ENCODE data around the gene PIM1.
"Not testable (repeated sequence)": the region's sequence is repeated elsewhere in the genome, so short reads cannot be mapped to it uniquely, and the experiment has no call there.

Gene PIM1

DNA sequence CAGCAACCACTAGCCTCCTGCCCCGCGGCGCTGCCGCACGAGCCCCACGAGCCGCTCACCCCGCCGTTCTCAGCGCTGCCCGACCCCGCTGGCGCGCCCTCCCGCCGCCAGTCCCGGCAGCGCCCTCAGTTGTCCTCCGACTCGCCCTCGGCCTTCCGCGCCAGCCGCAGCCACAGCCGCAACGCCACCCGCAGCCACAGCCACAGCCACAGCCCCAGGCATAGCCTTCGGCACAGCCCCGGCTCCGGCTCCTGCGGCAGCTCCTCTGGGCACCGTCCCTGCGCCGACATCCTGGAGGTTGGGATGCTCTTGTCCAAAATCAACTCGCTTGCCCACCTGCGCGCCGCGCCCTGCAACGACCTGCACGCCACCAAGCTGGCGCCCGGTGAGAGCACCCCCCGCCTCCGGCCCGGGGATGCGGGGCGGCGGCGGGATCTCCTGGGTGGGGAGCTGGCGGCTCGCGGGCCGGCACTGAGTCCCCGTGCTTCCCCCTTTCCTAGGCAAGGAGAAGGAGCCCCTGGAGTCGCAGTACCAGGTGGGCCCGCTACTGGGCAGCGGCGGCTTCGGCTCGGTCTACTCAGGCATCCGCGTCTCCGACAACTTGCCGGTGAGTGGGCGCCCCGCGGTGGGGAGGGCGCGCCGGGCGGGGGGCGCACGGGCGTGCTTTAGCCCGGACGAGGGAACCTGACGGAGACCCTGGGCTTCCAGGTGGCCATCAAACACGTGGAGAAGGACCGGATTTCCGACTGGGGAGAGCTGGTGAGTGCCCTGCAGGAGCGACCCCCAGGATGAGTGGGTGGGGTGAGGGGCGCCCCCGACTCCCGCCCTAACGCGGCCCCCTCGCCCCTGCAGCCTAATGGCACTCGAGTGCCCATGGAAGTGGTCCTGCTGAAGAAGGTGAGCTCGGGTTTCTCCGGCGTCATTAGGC, 585 bp downstream of the PIM1 start:
- in situ Hi-C loops (cut with HindIII; ENCODE audit: low sequenced_read_pairs) = no loop called here

- in situ Hi-C loops (cut with HindIII; ENCODE audit: low sequenced_read_pairs) = no loop called here
Observed at GRCh38 chr6:37171201-37171969, 1.4 kb downstream of the PIM1 start.

DNA sequence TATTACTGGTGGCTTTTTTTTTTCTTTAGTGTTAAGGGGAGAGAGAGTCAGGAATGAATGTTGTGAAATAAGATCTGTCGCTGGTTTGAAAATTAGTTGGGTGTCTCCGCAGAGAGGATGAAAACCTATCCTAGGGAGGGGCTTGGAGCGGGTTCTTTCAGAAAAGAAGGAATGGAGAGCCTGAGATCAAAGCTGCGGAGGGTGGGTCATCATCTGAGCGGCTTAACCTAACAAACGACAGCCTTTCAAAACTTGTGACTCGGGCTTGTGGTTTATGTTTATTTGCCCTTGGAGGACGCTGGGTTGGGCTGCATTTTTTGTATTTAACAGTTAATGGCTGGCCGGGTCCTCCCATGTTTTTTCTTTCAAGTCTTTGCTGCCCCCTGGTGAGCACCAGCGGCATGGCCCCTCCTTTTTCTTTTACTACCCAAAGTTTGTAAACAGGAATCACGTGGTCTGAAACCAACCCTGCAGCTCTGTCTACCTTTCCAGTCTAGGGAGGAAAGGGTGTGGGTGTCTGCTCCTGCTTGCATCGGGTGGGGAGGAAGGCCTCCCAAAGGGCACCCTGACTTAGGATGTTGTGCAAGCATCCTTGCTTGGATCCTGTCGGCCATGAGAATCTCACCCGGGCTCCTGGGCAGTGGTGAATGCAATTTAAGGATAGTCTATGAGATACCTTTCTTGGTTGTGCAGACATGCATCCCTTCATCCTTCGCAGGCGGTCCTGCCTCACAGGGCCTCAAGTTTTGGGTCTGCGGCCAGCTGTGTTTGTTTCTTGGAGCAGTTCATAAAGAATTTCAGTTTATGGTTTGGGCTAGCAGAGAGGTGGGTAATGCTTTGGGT, 2.2 kb downstream of the PIM1 start:
- in situ Hi-C loops (cut with HindIII; ENCODE audit: low sequenced_read_pairs) = no loop called here

DNA sequence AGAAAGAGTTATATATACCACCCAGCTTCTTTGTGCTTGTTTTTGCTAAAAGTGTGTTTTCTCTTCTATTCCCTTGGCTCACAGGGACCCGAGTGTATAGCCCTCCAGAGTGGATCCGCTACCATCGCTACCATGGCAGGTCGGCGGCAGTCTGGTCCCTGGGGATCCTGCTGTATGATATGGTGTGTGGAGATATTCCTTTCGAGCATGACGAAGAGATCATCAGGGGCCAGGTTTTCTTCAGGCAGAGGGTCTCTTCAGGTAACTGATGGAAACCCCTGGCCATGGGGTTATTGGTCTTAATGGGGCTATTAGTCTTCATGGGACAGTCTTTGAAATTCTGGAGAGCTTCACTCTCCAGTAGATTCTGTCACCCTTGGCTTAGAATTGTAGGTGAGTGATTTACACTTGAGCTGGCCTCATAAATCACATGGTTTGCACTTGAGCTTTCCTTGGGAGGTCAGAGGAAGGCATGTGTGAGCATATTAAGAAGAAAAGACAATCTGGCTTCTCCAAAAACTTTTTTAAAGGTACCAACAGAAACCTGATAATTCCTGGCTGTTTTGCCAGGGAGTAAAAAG, 3.0 kb downstream of the PIM1 start:
- in situ Hi-C loops (cut with HindIII; ENCODE audit: low sequenced_read_pairs) = no loop called here

GRCh38 chr6:37173493-37174195, 3.7 kb downstream of the PIM1 start:
- in situ Hi-C loops (cut with HindIII; ENCODE audit: low sequenced_read_pairs) = no loop called here

GRCh38 chr6:37174196-37174514, 4.2 kb downstream of the PIM1 start:
- in situ Hi-C loops (cut with HindIII; ENCODE audit: low sequenced_read_pairs) = no loop called here

DNA sequence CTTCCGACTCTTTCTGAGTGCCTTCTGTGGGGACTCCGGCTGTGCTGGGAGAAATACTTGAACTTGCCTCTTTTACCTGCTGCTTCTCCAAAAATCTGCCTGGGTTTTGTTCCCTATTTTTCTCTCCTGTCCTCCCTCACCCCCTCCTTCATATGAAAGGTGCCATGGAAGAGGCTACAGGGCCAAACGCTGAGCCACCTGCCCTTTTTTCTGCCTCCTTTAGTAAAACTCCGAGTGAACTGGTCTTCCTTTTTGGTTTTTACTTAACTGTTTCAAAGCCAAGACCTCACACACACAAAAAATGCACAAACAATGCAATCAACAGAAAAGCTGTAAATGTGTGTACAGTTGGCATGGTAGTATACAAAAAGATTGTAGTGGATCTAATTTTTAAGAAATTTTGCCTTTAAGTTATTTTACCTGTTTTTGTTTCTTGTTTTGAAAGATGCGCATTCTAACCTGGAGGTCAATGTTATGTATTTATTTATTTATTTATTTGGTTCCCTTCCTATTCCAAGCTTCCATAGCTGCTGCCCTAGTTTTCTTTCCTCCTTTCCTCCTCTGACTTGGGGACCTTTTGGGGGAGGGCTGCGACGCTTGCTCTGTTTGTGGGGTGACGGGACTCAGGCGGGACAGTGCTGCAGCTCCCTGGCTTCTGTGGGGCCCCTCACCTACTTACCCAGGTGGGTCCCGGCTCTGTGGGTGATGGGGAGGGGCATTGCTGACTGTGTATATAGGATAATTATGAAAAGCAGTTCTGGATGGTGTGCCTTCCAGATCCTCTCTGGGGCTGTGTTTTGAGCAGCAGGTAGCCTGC, 4.8 kb downstream of the PIM1 start:
- in situ Hi-C loops (cut with HindIII; ENCODE audit: low sequenced_read_pairs) = no loop called here

- in situ Hi-C loops (cut with HindIII; ENCODE audit: low sequenced_read_pairs) = no loop called here
Observed at GRCh38 chr6:37175332-37176267, 5.6 kb downstream of the PIM1 start.

GRCh38 chr6:37176268-37177076, 6.5 kb downstream of the PIM1 start:
- in situ Hi-C loops (cut with HindIII; ENCODE audit: low sequenced_read_pairs) = no loop called here

DNA sequence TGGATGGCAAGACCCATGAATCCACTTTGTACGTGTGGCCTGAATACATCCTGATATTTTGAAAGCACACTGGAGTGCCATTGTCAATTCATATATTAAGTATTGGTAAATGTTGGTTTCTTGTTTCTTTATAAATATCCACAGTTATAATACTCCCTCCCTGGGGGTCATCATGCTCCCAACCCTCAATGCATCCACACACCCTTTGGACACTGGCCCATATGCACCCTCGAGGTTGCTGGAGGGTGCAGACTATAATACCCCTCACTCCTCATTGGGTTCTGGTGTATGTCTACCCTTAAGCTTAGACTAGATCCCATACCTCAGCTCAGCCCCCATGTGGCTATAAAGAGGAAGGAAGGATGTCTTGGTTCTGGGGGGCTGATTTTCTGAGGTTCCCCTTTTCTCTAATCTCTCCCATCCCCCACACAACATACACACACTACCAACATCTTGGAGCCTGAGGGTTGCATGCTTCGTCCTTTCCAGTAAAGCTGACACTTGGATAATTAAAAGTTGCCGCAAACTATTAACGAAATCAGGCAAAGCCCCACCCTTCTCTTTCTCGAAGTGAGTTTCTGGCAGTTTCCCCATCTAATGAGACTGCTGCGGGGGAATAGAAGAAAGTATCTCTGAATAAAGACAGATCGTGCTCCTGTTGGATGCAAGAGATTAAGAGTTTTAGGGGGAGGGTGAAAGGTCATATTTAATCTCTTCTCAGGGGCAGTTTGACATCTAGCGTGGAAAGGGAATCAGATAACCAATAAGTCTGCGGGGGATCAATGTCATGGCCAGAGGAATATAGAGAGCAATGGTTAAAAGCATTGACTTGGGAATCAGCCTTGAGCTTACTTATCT, 7.4 kb downstream of the PIM1 start:
- in situ Hi-C loops (cut with HindIII; ENCODE audit: low sequenced_read_pairs) = no loop called here

GRCh38 chr6:37177935-37178517, 8.1 kb downstream of the PIM1 start:
- in situ Hi-C loops (cut with HindIII; ENCODE audit: low sequenced_read_pairs) = no loop called here

DNA sequence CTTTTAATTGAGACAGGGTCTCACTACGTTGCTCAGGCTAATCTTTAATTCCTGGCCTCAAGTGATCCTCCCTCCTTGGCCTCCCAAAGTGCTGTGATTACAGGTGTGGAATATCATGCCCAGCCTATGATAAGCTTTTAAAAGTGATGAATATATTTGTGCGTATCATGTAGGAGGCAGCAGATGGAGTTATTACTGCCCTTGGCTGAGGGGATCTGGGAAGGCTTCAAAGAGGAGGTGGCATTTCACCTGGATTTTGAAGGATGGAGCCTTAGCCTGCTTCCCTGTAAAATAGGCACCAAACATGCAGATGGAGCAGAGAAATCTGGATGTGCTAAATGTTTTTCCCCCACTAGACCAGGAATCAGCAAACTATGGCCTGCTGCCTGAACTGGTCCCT, 10.1 kb downstream of the PIM1 start:
- in situ Hi-C loops (cut with HindIII; ENCODE audit: low sequenced_read_pairs) = no loop called here

DNA sequence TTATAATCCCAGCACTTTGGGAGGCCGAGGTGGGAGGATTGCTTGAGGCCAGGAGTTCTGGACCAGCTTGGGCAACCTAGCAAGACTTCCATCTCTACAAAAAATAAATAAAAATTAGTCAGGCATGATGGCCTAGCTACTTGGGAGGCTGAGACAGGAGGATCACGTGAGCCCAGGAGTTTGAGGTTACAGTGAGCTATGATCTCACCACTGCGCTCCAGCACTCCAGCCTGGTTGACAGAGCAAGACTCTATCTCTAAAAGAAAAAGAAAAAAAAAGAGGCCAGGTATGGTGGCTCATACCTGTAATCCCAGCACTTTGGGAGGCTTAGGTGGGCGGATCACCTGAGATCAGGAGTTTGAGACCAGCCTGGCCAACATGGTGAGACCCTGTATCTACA, 10.7 kb downstream of the PIM1 start:
- in situ Hi-C loops (cut with HindIII; ENCODE audit: low sequenced_read_pairs) = not testable (repeated sequence)

DNA sequence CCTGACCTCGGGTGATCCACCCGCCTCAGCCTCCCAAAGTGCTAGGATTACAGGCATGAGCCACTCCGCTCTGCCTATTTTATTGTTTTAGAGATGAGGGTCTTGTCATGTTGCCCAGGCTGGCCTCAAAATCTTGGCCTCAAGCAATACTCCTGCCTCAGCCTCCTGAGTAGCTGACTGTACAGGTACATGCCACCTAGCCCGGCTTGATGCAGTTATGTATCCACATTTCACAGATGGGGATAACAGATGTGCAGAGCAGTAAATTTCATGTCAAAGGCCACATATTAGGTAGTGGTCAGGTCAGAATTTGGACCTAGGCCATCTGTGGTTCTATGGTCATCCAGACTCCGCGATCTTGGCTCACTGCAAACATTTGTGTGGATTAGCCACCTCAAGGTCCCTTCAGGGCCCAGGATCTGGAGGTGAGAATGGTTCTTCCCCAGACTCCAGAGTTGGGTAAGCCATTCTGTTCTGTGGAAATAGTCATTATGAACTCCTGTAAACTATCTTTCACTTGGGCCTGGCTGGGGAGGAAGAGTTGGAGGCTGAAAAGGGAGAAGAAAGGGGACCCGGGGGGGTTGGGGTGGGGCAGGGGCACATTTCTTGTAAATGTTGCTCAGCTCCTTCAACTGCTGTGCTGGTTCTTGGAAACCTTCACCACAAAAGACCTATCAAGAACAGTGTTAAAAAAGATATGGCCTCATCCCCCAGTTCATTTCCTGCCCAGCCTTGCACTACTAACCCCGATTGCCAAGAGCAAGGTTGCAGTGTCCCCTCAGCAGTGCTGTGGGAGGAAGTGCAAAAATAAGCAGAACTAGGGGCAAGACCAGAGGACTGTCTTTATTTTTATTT, 13.0 kb downstream of the PIM1 start:
- in situ Hi-C loops (cut with HindIII; ENCODE audit: low sequenced_read_pairs) = no loop called here

GRCh38 chr6:37185949-37186720, 16.2 kb downstream of the PIM1 start:
- in situ Hi-C loops (cut with HindIII; ENCODE audit: low sequenced_read_pairs) = not testable (repeated sequence)

All from DLD1 (cell line).